PFSK-1 (cell line): ENCODE measurements around the gene CNTFR.

Source experiments
- FOXP2 ChIP-seq: optimal IDR thresholded peaks from 2 replicates; pipeline ENCODE3; 2011; ENCODE audit warnings: borderline replicate concordance, control low read depth, inconsistent platforms; ENCODE audit not compliant: insufficient read depth; ENCODE audit errors: extremely low read length, extremely low read depth
- POLR2AphosphoS5 ChIP-seq: IDR thresholded peaks from 2 replicates; pipeline ENCODE4 v1.6.1; 2012; ENCODE audit warnings: low read depth, mild to moderate bottlenecking, control low read depth, low read length, moderate library complexity
- REST ChIP-seq, 2 experiments: IDR thresholded peaks; 2 replicates each; pipeline versions ENCODE4 v1.6.1 to v1.8.0; 2011 to 2012; ENCODE audit warnings: low read depth in 2 of 2, low read length in 2 of 2, control low read depth in 1 of 2, inconsistent platforms in 1 of 2, mild to moderate bottlenecking in 1 of 2, moderate library complexity in 1 of 2; ENCODE audit not compliant: insufficient read depth in 1 of 2
- SIN3A ChIP-seq: IDR thresholded peaks from 2 replicates; pipeline ENCODE4 v1.6.1; 2012; ENCODE audit warnings: mild to moderate bottlenecking, low read length, moderate library complexity, borderline replicate concordance; ENCODE audit not compliant: insufficient read depth
- TAF1 ChIP-seq: IDR thresholded peaks from 2 replicates; pipeline ENCODE4 v1.6.1; 2012; ENCODE audit warnings: low read length, control low read depth, borderline replicate concordance; ENCODE audit not compliant: insufficient read depth

The CNTFR gene

GRCh38 chr9:34587271-34587670, 2.3 kb downstream of the CNTFR start:
- TF ChIP-seq SIN3A: no peak
- TF ChIP-seq REST (IDR thresholded peaks at IDR 0.05; ENCODE audit: insufficient read depth in 1 of 2, low read depth in 2 of 2, low read length in 2 of 2): no peak
- TF ChIP-seq POLR2AphosphoS5: no peak

DNA sequence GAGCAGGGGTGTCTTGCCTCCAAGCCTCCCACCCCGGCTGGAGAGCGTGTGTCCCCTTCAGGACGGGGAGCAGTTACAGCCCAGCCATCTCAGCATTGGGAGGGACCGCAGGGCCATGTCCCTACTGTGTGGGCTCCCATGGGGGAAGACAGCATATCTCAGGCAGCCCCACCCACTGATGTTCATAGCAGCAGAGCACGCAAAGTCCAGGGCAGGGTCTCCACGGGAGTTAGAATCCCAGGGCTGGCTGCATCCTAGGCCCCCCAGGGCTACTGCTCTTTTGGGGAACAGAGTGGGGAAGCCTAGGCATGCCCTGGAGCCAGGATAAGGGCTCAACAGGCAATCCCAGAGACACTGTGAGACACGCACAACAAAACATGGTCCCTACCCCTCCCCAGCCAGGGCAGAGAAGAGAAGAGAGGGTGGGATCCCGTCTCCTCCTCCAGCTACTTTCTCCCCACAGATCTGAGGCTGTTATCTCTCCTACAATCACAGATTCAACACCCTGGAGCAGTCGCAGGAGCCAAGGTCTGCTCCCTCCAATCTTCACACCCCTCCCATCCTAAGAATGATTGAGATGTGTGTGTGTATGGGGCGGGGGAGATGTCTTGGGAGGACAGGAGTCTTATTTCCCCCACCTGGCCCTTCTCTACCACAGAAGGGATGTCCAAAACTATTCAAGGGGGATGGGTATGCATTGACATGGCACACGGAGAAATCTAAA, 3.4 kb downstream of the CNTFR start:
- TF ChIP-seq TAF1 (no peak), REST (IDR thresholded peaks at IDR 0.05; ENCODE audit: insufficient read depth in 1 of 2, low read depth in 2 of 2, low read length in 2 of 2) (no peak), POLR2AphosphoS5 (no peak), FOXP2 (no peak), SIN3A (no peak)

- no peak for TF ChIP-seq POLR2AphosphoS5
- no peak for TF ChIP-seq REST (IDR thresholded peaks at IDR 0.05; ENCODE audit: insufficient read depth in 1 of 2, low read depth in 2 of 2, low read length in 2 of 2)
- no peak for TF ChIP-seq FOXP2
- TF ChIP-seq SIN3A: no peak
Measured at GRCh38 chr9:34584970-34585369, 4.6 kb downstream of the CNTFR start.

GRCh38 chr9:34582787-34583186, 6.7 kb downstream of the CNTFR start:
- TF ChIP-seq TAF1 (no peak), FOXP2 (no peak), POLR2AphosphoS5 (no peak)

GRCh38 chr9:34581318-34581717, 8.2 kb downstream of the CNTFR start:
- TF ChIP-seq SIN3A (no peak), POLR2AphosphoS5 (no peak), TAF1 (no peak), REST (IDR thresholded peaks at IDR 0.05; ENCODE audit: insufficient read depth in 1 of 2, low read depth in 2 of 2, low read length in 2 of 2) (no peak), FOXP2 (no peak)
